Skeletal muscle satellite cell (primary cell): Measurements from ENCODE around the gene PLXNA4.

Experiments used
- H3K27me3 ChIP-seq: 2 replicates; pipeline ENCODE4 v1.7.0; 2013; ENCODE audit warnings: low read length; ENCODE audit not compliant: control insufficient read depth, insufficient read depth
- H3K36me3 ChIP-seq: 2 replicates; pipeline ENCODE4 v1.7.0; 2013; ENCODE audit warnings: mild to moderate bottlenecking, control low read depth, low read length; ENCODE audit not compliant: insufficient read depth
- H3K4me1 ChIP-seq: 2 replicates; pipeline ENCODE4 v1.7.0; 2013; ENCODE audit warnings: low read length; ENCODE audit not compliant: control insufficient read depth, insufficient read depth
- H3K4me2 ChIP-seq: 2 replicates; pipeline ENCODE4 v1.7.0; 2013; ENCODE audit warnings: mild to moderate bottlenecking, low read length
- H3K4me3 ChIP-seq: 2 replicates; pipeline ENCODE4 v1.7.0; 2013; ENCODE audit warnings: low read length
- H3K9ac ChIP-seq: 2 replicates; pipeline ENCODE4 v1.7.0; 2013; ENCODE audit warnings: mild to moderate bottlenecking, low read depth, low read length, moderate library complexity
- H3K9me3 ChIP-seq: replicated peaks from 2 replicates; pipeline ENCODE4 v1.7.0; 2013; ENCODE audit warnings: mild to moderate bottlenecking, control low read depth, low read length

PLXNA4 gene

DNA sequence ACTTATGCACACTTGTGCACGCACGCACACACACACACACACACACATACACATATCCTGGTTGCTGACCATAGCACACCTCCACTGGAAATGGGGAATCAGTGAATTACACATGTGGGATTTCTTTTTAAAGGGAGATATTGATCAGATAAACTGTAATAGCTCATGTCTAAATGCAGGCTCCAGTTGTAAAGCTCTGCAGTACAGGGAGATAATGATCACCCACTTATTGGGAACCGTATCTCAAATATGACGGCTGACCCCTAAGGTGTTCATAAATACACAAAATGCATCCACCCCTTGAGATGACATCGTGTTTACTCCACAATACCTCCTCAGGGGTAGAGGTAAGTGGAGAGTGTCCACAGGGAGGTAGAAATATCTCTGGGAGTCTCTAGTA lies 79.2 kb downstream of the PLXNA4 start:
- Histone ChIP-seq H3K27me3 (no peaks in the 10 kb centered on the region), H3K36me3 (no peaks in the 10 kb centered on the region), H3K4me2 (no peak overlapping the region), H3K4me1 (no peaks in the 10 kb centered on the region), H3K9me3 (no peaks in the 10 kb centered on the region), H3K9ac (no peak overlapping the region), H3K4me3 (no peak overlapping the region)

DNA sequence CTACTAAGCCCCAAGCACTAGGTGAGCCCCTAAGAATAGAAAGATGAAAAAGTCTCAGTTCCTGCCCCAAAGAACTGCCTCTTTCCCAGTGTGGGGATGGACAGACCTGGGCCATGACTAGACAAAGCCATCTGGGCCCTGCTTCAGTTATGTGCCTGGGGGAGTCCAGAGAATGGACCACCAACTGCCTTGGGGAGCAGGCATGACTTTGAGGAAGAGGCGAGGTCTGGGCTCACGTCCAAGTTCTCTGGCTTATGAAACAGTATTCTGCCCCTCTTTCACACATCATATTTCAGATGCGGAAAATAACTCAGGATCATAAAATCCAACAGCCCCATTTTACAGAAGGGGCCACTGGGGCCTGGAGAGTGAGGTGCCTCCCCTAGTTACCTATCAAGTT lies 80.3 kb downstream of the PLXNA4 start:
- Histone ChIP-seq H3K4me1 (no peaks in the 10 kb centered on the region), H3K9me3 (no peaks in the 10 kb centered on the region), H3K4me2 (no peak overlapping the region), H3K27me3 (no peaks in the 10 kb centered on the region), H3K36me3 (no peaks in the 10 kb centered on the region), H3K4me3 (no peak overlapping the region), H3K9ac (no peak overlapping the region)

DNA sequence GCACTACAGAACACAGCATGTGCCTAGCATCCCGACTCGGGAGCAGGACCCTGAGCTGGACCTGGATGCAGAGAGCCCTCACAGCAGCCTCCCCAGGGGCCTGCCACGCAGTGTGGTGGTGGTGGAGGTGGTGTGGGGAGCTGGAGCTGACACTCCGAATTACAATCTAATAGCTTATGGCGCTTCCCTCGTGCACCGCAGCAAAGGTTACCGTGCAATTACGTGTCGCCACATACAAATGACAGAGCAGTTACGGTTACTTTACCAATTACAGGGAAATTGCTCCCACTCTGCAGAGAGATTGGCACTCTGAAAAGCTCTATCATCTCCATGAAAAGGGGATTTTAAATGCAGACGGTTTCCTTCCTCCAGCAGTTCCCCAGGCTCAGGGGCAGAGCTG lies 81.8 kb downstream of the PLXNA4 start:
- Histone ChIP-seq H3K9ac (no peak overlapping the region), H3K4me2 (no peak overlapping the region), H3K9me3 (no peaks in the 10 kb centered on the region), H3K4me1 (no peaks in the 10 kb centered on the region), H3K4me3 (no peak overlapping the region), H3K36me3 (no peaks in the 10 kb centered on the region), H3K27me3 (no peaks in the 10 kb centered on the region)

DNA sequence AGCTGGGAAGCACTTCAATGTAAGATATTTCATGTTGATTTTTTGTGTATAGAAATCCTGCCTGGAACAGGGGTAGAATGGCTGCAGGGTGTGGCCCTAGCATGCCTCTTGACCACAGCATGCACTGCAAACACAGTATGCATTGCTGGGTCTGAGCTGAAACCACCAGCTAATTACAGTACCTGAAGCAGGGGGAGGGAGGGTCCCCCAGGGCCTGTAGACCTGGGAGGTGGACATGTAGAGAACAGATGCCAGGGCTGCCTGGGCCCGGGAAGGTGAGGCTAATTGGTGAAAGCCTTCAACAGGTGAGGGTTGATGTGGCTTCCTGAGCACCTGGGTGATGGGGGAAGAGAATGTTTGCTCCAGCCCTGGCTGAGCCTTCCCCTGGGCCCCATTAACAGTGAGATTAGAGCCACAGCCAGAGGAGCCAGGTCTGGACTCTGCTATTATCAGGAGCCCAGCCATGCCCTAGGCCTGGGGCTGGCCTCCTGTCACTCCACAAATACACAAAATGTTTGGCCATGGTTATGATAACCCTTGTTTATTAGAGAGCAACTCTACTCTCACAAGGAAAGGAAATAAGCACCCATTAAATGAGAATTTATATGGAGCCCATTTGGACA lies 83.3 kb downstream of the PLXNA4 start:
- H3K4me2 ChIP-seq: no peak overlapping the region
- no peaks in the 10 kb centered on the region for H3K36me3 ChIP-seq
- H3K4me1 ChIP-seq: no peaks in the 10 kb centered on the region
- no peak overlapping the region for H3K4me3 ChIP-seq
- no peak overlapping the region for H3K9ac ChIP-seq
- H3K27me3 ChIP-seq: no peaks in the 10 kb centered on the region
- H3K9me3 ChIP-seq: no peaks in the 10 kb centered on the region

DNA sequence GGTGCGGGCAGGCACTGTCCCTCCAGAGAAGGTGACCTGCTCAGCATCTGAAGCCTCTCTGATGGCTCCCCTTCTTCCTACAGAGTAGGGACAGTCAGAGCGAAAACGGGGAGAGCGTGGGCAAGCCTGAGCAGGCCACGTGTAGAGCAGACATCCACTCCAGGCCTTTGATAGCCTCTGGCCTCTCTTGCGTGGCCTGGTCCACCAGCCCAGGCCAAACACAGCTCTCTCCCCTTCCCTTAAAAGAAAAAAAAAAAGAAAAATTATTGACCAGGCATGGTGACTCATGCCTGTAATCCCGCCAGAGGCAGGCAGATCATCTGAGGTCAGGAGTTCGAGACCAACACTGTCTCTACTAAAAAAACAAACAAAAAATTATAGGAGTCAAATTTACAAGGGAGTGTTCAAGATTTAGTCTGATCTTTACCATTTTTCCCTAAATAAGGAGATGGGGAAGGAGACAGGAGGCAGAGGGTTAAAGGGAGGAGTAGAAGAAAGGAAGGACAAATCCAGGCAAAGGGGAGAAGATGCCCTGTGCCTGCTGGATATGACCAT lies 84.8 kb downstream of the PLXNA4 start:
- no peaks in the 10 kb centered on the region for H3K27me3 ChIP-seq
- no peaks in the 10 kb centered on the region for H3K36me3 ChIP-seq
- no peak overlapping the region for H3K4me3 ChIP-seq
- no peak overlapping the region for H3K4me2 ChIP-seq
- no peaks in the 10 kb centered on the region for H3K4me1 ChIP-seq
- H3K9me3 ChIP-seq: no peaks in the 10 kb centered on the region
- H3K9ac ChIP-seq: no peak overlapping the region

DNA sequence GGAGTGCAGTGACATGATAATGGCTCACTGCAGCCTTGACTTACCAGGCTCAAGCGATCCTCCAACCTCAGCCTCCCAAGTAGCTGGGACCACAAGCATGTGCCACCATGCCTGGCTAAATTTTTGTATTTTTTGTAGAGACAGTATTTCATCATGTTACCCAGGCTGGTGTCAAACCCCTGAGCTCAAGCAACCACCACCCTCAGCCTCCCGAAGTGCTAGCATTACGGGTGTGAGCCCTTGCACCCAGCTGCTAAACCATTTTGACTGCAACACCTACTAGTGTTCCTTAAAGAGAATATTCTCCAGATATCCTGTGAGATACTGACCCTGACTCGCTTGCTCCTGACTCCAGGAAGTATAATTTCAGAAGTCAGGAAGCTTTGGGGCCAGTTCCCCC lies 85.8 kb downstream of the PLXNA4 start:
- no peak overlapping the region for H3K4me2 ChIP-seq
- H3K4me1 ChIP-seq: no peaks in the 10 kb centered on the region
- no peaks in the 10 kb centered on the region for H3K36me3 ChIP-seq
- no peaks in the 10 kb centered on the region for H3K27me3 ChIP-seq
- H3K4me3 ChIP-seq: no peak overlapping the region
- H3K9me3 ChIP-seq: no peaks in the 10 kb centered on the region
- no peak overlapping the region for H3K9ac ChIP-seq

DNA sequence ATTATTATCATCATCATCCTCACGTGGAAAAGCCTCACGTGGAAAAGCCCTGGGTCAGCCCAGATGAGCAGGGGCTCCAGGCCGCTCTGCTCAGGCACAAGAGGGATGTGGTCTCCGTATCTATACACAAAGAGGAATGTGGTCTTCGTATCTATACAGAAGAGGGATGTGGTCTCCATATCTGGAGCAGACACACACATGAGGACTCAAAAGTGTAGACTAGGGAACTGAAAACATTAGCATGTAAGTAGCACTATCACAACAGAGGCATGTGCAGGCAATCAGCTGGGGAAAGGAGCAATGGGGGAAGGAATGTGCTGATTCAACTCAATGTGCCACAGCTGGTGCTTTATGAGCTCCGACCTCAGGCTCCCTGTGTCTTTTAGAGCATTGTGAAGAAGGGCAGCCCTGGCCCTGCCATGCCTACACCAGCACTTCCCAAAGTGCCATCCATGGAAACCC lies 86.5 kb downstream of the PLXNA4 start:
- Histone ChIP-seq H3K9me3 (no peaks in the 10 kb centered on the region), H3K36me3 (no peaks in the 10 kb centered on the region), H3K4me1 (no peaks in the 10 kb centered on the region), H3K4me3 (no peak overlapping the region), H3K27me3 (no peaks in the 10 kb centered on the region), H3K9ac (no peak overlapping the region), H3K4me2 (no peak overlapping the region)

DNA sequence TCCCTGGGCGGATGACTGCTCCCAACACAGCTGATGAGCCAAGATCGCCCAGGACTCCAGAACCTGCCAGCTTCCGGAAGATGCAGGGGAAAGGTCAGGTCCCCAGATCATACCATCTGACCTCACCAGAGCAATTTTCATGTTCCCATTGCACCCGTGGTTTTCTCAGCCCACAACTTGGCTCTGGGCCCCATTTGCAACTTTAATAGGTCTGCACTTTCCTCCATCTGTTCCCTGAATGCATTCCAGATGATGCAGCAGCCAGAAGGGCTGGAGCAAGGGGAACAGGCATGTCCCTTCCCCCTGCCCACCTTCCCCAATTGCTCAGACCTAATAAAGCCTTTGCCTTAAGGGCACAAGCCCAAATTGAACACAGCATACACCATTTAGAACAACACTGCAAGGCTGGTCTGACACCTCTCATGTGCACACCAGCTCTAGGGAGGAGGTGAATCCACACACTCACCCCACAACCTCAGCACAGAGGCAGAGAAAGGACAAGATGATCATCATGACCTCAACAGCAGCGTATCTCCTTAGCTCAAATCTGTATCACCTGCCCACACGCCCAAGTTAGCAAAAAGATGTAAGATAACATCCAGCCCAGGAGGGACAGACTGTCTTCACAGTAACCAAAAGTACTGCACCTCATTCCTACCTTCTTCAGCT lies 87.5 kb downstream of the PLXNA4 start:
- Histone ChIP-seq H3K36me3 (no peaks in the 10 kb centered on the region), H3K4me3 (no peak overlapping the region), H3K4me2 (no peak overlapping the region), H3K4me1 (no peaks in the 10 kb centered on the region), H3K9me3 (no peaks in the 10 kb centered on the region), H3K9ac (no peak overlapping the region), H3K27me3 (no peaks in the 10 kb centered on the region)

DNA sequence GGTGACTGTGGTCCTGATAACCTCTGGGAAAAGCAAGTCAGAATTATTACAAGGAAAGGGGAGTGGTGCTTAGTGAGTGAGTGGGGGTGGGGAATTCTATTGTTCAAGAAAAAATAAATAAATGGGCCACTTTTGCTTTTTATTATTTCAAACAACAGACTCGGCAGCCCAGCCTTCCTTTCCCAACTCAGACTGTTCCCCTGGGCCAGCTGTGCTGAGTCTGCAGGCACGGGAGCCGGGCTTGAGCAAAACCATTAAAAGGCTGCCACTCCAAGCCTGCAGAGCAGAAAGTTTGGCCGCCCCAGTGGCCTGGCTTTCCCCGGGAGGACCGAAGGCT lies 90.0 kb downstream of the PLXNA4 start:
- H3K9ac ChIP-seq: no peak overlapping the region
- no peak overlapping the region for H3K4me3 ChIP-seq
- H3K9me3 ChIP-seq: no peaks in the 10 kb centered on the region
- no peaks in the 10 kb centered on the region for H3K27me3 ChIP-seq
- H3K4me1 ChIP-seq: no peaks in the 10 kb centered on the region
- no peaks in the 10 kb centered on the region for H3K36me3 ChIP-seq
- H3K4me2 ChIP-seq: no peak overlapping the region

DNA sequence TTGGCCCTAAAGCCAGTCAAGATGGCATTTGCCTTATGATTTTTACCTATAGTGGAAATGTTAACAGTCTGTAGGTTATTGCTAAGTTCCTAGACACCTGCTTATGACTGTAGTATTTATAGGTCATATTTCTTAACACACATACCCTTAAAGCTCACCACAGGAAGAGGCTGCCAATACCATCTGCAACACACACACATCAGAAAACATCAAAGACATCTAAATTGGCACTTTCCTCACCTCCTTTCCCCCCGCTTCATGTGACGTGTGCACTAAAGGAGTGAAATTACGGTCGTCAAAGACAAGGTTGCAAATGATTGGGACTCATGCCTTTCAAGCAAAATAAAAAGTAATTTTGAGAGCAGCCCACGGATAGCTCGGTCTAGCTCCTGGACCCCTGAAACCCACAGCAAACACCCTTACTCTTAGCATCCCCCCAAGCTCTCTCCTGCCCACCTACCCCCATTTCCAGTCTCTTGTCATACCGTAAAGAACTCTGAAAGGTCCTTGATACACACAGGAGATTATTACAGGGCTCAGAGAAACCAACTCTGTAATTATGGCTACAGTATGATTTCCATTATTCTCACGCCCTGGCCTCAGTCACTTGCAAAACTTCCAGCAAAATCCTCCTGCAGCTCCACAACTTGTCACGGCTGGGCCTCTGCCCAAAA lies 90.5 kb downstream of the PLXNA4 start:
- no peak overlapping the region for H3K4me3 ChIP-seq
- no peaks in the 10 kb centered on the region for H3K9me3 ChIP-seq
- H3K9ac ChIP-seq: no peak overlapping the region

DNA sequence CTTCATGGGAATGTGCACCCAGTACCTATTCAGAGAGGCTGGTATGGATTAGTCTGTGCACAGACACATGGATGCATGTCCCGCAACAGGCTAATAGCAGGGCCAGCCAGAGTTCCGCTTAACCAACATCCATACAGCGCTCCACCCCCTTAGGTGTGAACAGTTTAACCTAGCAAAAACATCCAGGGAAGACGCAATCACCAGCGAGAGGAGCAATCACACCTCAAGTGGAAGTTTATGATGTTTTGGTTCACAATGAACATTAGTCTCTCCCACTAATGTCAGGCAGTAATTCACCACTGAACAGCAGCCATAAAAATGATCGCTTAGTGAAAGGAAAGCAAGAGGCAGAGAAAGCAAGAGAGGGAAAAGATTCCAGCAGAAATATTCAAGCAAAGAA lies 91.1 kb downstream of the PLXNA4 start:
- Histone ChIP-seq H3K4me2 (no peak overlapping the region), H3K27me3 (no peaks in the 10 kb centered on the region), H3K9me3 (no peaks in the 10 kb centered on the region), H3K4me3 (no peak overlapping the region), H3K36me3 (no peaks in the 10 kb centered on the region), H3K4me1 (no peaks in the 10 kb centered on the region), H3K9ac (no peak overlapping the region)

More for the DNA sequence above, 90.5 kb downstream of the PLXNA4 start:
- Histone ChIP-seq H3K36me3 (no peaks in the 10 kb centered on the region), H3K4me1 (no peaks in the 10 kb centered on the region), H3K27me3 (no peaks in the 10 kb centered on the region), H3K4me2 (no peak overlapping the region)
